CD4-positive, alpha-beta T cell treated with Interleukin-17A for 1 hour (primary cell): ENCODE results near the gene RBFOX1.
"Not testable (repeated sequence)": the region's sequence is repeated elsewhere in the genome, so short reads cannot be mapped to it uniquely, and the experiment has no call there.

Experiments
- DNase-seq: peaks from one replicate; pipeline ENCODE4 v3.0.0-alpha.2; 2020

The RBFOX1 gene

GRCh38 chr16:7487574-7488323, 155.1 kb downstream of the RBFOX1 start:
- DNase-seq = no peak

- no peak for DNase-seq
Measured at GRCh38 chr16:7492122-7492521, 159.5 kb downstream of the RBFOX1 start.

GRCh38 chr16:7493133-7493532, 160.5 kb downstream of the RBFOX1 start:
- no peak for DNase-seq

- no peak for DNase-seq
Measured at GRCh38 chr16:7497691-7498090, 165.0 kb downstream of the RBFOX1 start.

GRCh38 chr16:7501868-7502267, 169.2 kb downstream of the RBFOX1 start:
- DNase-seq = no peak

- not testable (repeated sequence) for DNase-seq
Measured at GRCh38 chr16:7502591-7503157, 170.0 kb downstream of the RBFOX1 start.

- DNase-seq = no peak
Measured at GRCh38 chr16:7503666-7504065, 171.0 kb downstream of the RBFOX1 start.

GRCh38 chr16:7504844-7505243, 172.2 kb downstream of the RBFOX1 start:
- no peak for DNase-seq

- no peak for DNase-seq
Measured at GRCh38 chr16:7505495-7505894, 172.8 kb downstream of the RBFOX1 start.

- DNase-seq = no peak
Measured at GRCh38 chr16:7506363-7506762, 173.7 kb downstream of the RBFOX1 start.

GRCh38 chr16:7508656-7509055, 176.0 kb downstream of the RBFOX1 start:
- no peak for DNase-seq

GRCh38 chr16:7509963-7510601, 177.4 kb downstream of the RBFOX1 start:
- DNase-seq = no peak

GRCh38 chr16:7511549-7512260, 179.1 kb downstream of the RBFOX1 start:
- no peak for DNase-seq

- no peak for DNase-seq
Measured at GRCh38 chr16:7512503-7512902, 179.9 kb downstream of the RBFOX1 start.

- DNase-seq = no peak
Measured at GRCh38 chr16:7513429-7513828, 180.8 kb downstream of the RBFOX1 start.

GRCh38 chr16:7515543-7515942, 182.9 kb downstream of the RBFOX1 start:
- no peak for DNase-seq

GRCh38 chr16:7517496-7517895, 184.9 kb downstream of the RBFOX1 start:
- DNase-seq = no peak

- no peak for DNase-seq
Measured at GRCh38 chr16:7518158-7518557, 185.5 kb downstream of the RBFOX1 start.

- no peak for DNase-seq
Measured at GRCh38 chr16:7521834-7522233, 189.2 kb downstream of the RBFOX1 start.

GRCh38 chr16:7524419-7524818, 191.8 kb downstream of the RBFOX1 start:
- DNase-seq = no peak

- DNase-seq = no peak
Measured at GRCh38 chr16:7526736-7527135, 194.1 kb downstream of the RBFOX1 start.

- DNase-seq = no peak
Measured at GRCh38 chr16:7532534-7532933, 199.9 kb downstream of the RBFOX1 start.

GRCh38 chr16:7534749-7535148, 202.1 kb downstream of the RBFOX1 start:
- DNase-seq = no peak

- no peak for DNase-seq
Measured at GRCh38 chr16:7541026-7541425, 208.4 kb downstream of the RBFOX1 start.
